Measurements from ENCODE around the gene LRRC46.

The LRRC46 gene

GRCh38 chr17:47810200-47810821 is 21.2 kb upstream of the LRRC46 start:
- DNase-seq (ENCODE audit: low read depth), result no peak

- DNase-seq (ENCODE audit: low read depth), result no peak
These were observed 20.4 kb upstream of the LRRC46 start for GRCh38 chr17:47810901-47811635.

GRCh38 chr17:47811709-47812108 is 19.8 kb upstream of the LRRC46 start:
- DNase-seq (ENCODE audit: low read depth), result no peak

GRCh38 chr17:47812146-47812920 is 19.1 kb upstream of the LRRC46 start:
- DNase-seq (ENCODE audit: low read depth), result no peak

GRCh38 chr17:47813077-47813476 is 18.4 kb upstream of the LRRC46 start:
- no peak for DNase-seq (ENCODE audit: low read depth)

- no peak for DNase-seq (ENCODE audit: low read depth)
These were observed 17.9 kb upstream of the LRRC46 start for GRCh38 chr17:47813512-47814031.

- DNase-seq (ENCODE audit: low read depth), result no peak
These were observed 16.2 kb upstream of the LRRC46 start for GRCh38 chr17:47815106-47815918.

- no peak for DNase-seq (ENCODE audit: low read depth)
These were observed 15.2 kb upstream of the LRRC46 start for GRCh38 chr17:47816111-47816735.

GRCh38 chr17:47816947-47817346 is 14.5 kb upstream of the LRRC46 start:
- no peak for DNase-seq (ENCODE audit: low read depth)

GRCh38 chr17:47818002-47818695 is 13.3 kb upstream of the LRRC46 start:
- DNase-seq (ENCODE audit: low read depth), result no peak

GRCh38 chr17:47819475-47819874 is 12.0 kb upstream of the LRRC46 start:
- DNase-seq (ENCODE audit: low read depth), result no peak

- no peak for DNase-seq (ENCODE audit: low read depth)
These were observed 11.3 kb upstream of the LRRC46 start for GRCh38 chr17:47820033-47820789.

- DNase-seq (ENCODE audit: low read depth), result no peak
These were observed 10.4 kb upstream of the LRRC46 start for GRCh38 chr17:47821031-47821423.

GRCh38 chr17:47821424-47822391 is 9.8 kb upstream of the LRRC46 start, which contains the start of gene OSBPL7:
OSBPL7 (minus strand) TSS chr17:47821794; CDS start chr17:47820278, 1,516 bp downstream.
- DNase-seq (ENCODE audit: low read depth), result peak; percentile 64

GRCh38 chr17:47822785-47823184 is 8.7 kb upstream of the LRRC46 start:
- DNase-seq (ENCODE audit: low read depth), result no peak

- no peak for DNase-seq (ENCODE audit: low read depth)
These were observed 8.0 kb upstream of the LRRC46 start for GRCh38 chr17:47823519-47823918.

GRCh38 chr17:47829870-47830269 is 1.6 kb upstream of the LRRC46 start:
- DNase-seq (ENCODE audit: low read depth), result no peak

- no peak for DNase-seq (ENCODE audit: low read depth)
These were observed 971 bp upstream of the LRRC46 start for GRCh38 chr17:47830396-47831002.

Data from activated T-cell treated with anti-CD3 and anti-CD28 coated beads for 1 hour (primary cell).